OCI-LY1 (cell line): ENCODE measurements around the gene CHST7.

Source experiments
- H2AFZ ChIP-seq: fragments of 200-600 bp; sonication (generic), shearing (Covaris generic); 2 replicates; pipeline ENCODE4 v1.6.0; 2014; ENCODE audit warnings: antibody characterized with exemption, mild to moderate bottlenecking, low read length
- H3F3A ChIP-seq: fragments of 200-600 bp; sonication (generic), shearing (Covaris generic); 2 replicates; pipeline ENCODE4 v1.6.0; 2014; ENCODE audit warnings: mild to moderate bottlenecking, antibody characterized with exemption, low read length, moderate library complexity; ENCODE audit not compliant: insufficient read depth
- H3K27ac ChIP-seq: fragments of 200-600 bp; sonication (generic); 2 replicates; pipeline ENCODE4 v1.5.1; 2014; ENCODE audit warnings: low read length, mixed run types, mild to moderate bottlenecking, low read depth; ENCODE audit not compliant: poor library complexity, severe bottlenecking
- H3K27me3 ChIP-seq: fragments of 200-600 bp; sonication (generic); 2 replicates; pipeline ENCODE4 v1.6.0; 2014; ENCODE audit warnings: antibody characterized with exemption, mild to moderate bottlenecking, low read length, moderate library complexity; ENCODE audit not compliant: insufficient read depth
- H3K36me3 ChIP-seq: fragments of 200-600 bp; sonication (generic); 2 replicates; pipeline ENCODE4 v1.6.1; 2014; ENCODE audit warnings: mild to moderate bottlenecking, antibody characterized with exemption, low read length, moderate library complexity, mixed read lengths; ENCODE audit not compliant: insufficient read depth
- H3K4me1 ChIP-seq: fragments of 200-600 bp; sonication (generic); 2 replicates; pipeline ENCODE4 v1.5.1; 2014; ENCODE audit warnings: mild to moderate bottlenecking, low read length, moderate library complexity; ENCODE audit not compliant: insufficient read depth, severe bottlenecking
- H3K4me2 ChIP-seq: fragments of 200-600 bp; sonication (generic), shearing (Covaris generic); 2 replicates; pipeline ENCODE4 v1.6.1; 2014; ENCODE audit warnings: low read length
- H3K4me3 ChIP-seq: fragments of 200-600 bp; sonication (generic); 2 replicates; pipeline ENCODE4 v1.5.1; 2014; ENCODE audit warnings: low read length, low read depth, mild to moderate bottlenecking, mixed read lengths; ENCODE audit not compliant: poor library complexity, severe bottlenecking
- H3K79me2 ChIP-seq: fragments of 200-600 bp; shearing (Covaris generic); 2 replicates; pipeline ENCODE4 v1.6.1; 2016; ENCODE audit warnings: mixed run types, low read length, mixed read lengths; ENCODE audit not compliant: insufficient read depth
- H3K9ac ChIP-seq: fragments of 200-600 bp; sonication (generic), shearing (Covaris generic); 2 replicates; pipeline ENCODE4 v1.6.1; 2014; ENCODE audit warnings: mild to moderate bottlenecking, low read length, mixed read lengths
- H3K9me2 ChIP-seq: fragments of 200-600 bp; sonication (generic), shearing (Covaris generic); 2 replicates; pipeline ENCODE4 v1.6.1; 2014; ENCODE audit warnings: low read depth, mild to moderate bottlenecking, low read length, mixed read lengths
- H3K9me3 ChIP-seq: fragments of 200-600 bp; shearing (Covaris generic); 2 replicates; pipeline ENCODE4 v1.6.1; 2014; ENCODE audit warnings: low read length, mixed read lengths
- H4K20me1 ChIP-seq: fragments of 200-600 bp; sonication (generic), shearing (Covaris generic); 2 replicates; pipeline ENCODE4 v1.6.0; 2016; ENCODE audit warnings: mild to moderate bottlenecking, low read length; ENCODE audit not compliant: insufficient read depth
- EZH2 ChIP-seq: fragments of 200-600 bp; sonication (generic), shearing (Covaris generic); IDR thresholded peaks from 2 replicates; pipeline ENCODE4 v1.8.0; 2017; ENCODE audit warnings: borderline replicate concordance, mixed run types, mild to moderate bottlenecking, antibody characterized with exemption, low read length, moderate library complexity, mixed read lengths
- TF ChIP-seq, protein P1 (sequence below): fragments of 200-600 bp; sonication (generic), shearing (Covaris generic); IDR thresholded peaks from 2 replicates; pipeline ENCODE4 v1.5.1; 2017; ENCODE audit warnings: mild to moderate bottlenecking, antibody characterized with exemption, low read length, moderate library complexity, mixed read lengths

The CHST7 gene

DNA sequence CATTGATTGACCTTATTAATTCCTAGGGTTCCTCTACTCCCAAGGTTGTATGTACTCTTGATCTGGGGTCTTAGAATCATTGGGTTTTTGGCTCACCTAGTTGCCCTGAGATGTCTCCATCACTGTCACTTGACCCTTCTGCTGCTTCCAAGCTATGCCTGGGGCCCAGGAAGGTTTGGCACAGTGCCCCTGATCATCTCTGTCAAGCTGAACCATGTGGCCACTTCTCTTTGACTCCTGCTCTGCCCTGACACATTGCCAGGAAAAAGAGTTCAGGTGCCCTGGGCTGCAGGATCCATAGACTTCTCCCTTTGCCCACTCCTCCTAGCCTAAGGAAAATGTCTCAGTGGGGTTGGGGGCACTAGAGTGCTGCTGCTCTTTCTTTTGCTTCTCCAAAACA lies 3.9 kb upstream of the CHST7 start:
- no peak overlapping the region for H3K27ac ChIP-seq
- no peaks in the 10 kb centered on the region for H3K36me3 ChIP-seq
- H3K27me3 ChIP-seq, result no peaks in the 10 kb centered on the region
- no peaks in the 10 kb centered on the region for H3F3A ChIP-seq
- no peak overlapping the region for H3K4me2 ChIP-seq
- TF ChIP-seq EZH2, result no peak
- TF ChIP-seq, protein P1, sequence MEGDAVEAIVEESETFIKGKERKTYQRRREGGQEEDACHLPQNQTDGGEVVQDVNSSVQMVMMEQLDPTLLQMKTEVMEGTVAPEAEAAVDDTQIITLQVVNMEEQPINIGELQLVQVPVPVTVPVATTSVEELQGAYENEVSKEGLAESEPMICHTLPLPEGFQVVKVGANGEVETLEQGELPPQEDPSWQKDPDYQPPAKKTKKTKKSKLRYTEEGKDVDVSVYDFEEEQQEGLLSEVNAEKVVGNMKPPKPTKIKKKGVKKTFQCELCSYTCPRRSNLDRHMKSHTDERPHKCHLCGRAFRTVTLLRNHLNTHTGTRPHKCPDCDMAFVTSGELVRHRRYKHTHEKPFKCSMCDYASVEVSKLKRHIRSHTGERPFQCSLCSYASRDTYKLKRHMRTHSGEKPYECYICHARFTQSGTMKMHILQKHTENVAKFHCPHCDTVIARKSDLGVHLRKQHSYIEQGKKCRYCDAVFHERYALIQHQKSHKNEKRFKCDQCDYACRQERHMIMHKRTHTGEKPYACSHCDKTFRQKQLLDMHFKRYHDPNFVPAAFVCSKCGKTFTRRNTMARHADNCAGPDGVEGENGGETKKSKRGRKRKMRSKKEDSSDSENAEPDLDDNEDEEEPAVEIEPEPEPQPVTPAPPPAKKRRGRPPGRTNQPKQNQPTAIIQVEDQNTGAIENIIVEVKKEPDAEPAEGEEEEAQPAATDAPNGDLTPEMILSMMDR, result no peak
- H3K4me3 ChIP-seq, result no peak overlapping the region
- no peak overlapping the region for H2AFZ ChIP-seq
- H4K20me1 ChIP-seq, result no peaks in the 10 kb centered on the region
- H3K9me2 ChIP-seq, result no peaks in the 10 kb centered on the region
- H3K9ac ChIP-seq, result no peak overlapping the region
- H3K79me2 ChIP-seq, result no peaks in the 10 kb centered on the region
- H3K9me3 ChIP-seq, result no peaks in the 10 kb centered on the region
- H3K4me1 ChIP-seq, result peaks cover 23% of the 10 kb centered on the region

DNA sequence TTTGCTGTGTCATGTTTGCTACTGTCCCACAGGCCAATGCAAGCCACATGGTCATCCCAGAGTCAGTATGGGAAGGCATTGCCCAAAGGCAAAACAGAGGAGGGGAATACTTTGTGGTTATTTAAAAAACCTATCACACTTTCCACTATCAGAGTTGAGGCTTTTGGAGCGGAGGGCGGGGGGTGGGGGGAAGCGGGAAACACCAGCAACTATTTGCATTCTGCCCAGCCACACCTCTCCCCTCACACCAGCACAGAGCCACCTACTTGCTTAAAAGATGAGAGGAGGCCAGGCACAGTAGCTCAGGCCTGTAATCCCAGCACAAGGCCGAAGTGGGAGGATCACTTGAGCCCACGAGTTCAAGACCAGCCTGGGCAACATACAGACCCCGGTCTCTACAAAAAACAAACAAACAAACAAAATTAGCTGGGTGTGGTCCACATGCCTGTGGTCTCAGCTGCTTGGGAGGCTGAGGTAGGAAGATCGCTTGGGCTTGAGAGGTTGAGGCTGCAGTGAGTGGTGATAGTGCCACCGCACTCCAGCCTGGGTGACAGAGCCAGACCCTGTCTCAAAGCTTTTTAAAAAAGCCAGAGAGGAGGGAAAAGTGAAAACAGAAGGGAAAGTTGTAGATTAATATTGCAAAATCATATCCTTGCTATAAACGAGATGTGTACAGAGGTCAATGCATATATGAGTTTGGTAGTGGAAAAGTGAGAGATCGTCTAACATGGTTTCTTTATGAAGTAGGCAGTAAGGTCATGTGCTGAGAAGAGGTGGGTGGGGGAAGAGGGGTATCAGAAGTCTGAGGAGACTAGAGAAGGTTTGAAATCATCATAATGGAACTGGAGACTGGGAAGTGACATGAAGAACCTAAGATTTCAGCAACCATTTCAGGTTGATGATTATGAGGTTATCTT lies 1.9 kb upstream of the CHST7 start:
- H3K4me2 ChIP-seq, result no peak overlapping the region
- H3K9ac ChIP-seq, result no peak overlapping the region
- no peaks in the 10 kb centered on the region for H3F3A ChIP-seq
- no peak overlapping the region for H2AFZ ChIP-seq
- H3K36me3 ChIP-seq, result no peaks in the 10 kb centered on the region
- H3K9me2 ChIP-seq, result no peaks in the 10 kb centered on the region
- H3K9me3 ChIP-seq, result no peaks in the 10 kb centered on the region
- peaks cover 39% of the 10 kb centered on the region for H3K4me1 ChIP-seq
- H3K4me3 ChIP-seq, result no peak overlapping the region
- H3K27me3 ChIP-seq, result no peaks in the 10 kb centered on the region
- H3K27ac ChIP-seq, result no peak overlapping the region
- H4K20me1 ChIP-seq, result no peaks in the 10 kb centered on the region
- no peak for TF ChIP-seq EZH2
- TF ChIP-seq, protein P1, result no peak
- H3K79me2 ChIP-seq, result no peaks in the 10 kb centered on the region

DNA sequence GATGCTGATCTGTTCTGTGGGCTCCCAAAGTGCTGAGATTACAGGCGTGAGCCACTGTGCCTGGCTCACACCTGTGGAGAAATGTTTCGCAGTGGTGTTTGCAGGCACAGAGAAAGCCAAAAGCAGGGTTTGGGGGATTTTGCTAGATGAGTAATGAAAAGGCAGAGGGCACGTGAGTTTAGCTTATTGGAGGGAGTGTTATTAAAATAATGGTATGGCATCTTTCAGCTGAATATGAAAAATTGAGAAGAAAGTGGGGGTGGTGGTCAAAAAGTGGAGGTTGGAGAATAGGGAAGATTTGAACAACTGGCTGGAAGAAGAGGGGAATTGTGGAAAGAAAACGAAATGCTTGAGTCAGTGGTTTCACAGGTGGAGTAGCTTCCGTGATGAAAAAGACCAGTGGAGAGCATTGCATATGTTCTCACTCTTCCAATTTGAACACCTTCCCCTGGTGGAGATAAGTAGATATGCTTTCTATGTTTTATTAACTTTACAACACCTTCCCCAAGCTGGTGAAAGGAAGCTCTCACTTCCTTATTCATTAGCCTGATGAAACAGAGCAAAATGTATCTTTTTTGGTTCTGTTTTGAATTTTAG lies 1.1 kb upstream of the CHST7 start:
- H3K27me3 ChIP-seq, result no peaks in the 10 kb centered on the region
- H3K79me2 ChIP-seq, result peaks cover 3% of the 10 kb centered on the region; the same call in 1 of the 2 replicates
- H2AFZ ChIP-seq, result no peak overlapping the region
- peaks cover 46% of the 10 kb centered on the region for H3K4me1 ChIP-seq
- H3K4me3 ChIP-seq, result no peak overlapping the region
- no peaks in the 10 kb centered on the region for H4K20me1 ChIP-seq
- H3K36me3 ChIP-seq, result no peaks in the 10 kb centered on the region; the same call in 1 of the 2 replicates
- no peaks in the 10 kb centered on the region for H3K9me2 ChIP-seq
- peak overlapping the region; percentile 44 for H3K27ac ChIP-seq
- H3K4me2 ChIP-seq, result peak overlapping the region; percentile 83
- TF ChIP-seq, protein P1, result no peak
- TF ChIP-seq EZH2, result no peak
- H3K9me3 ChIP-seq, result no peaks in the 10 kb centered on the region
- no peak overlapping the region for H3K9ac ChIP-seq
- H3F3A ChIP-seq, result no peaks in the 10 kb centered on the region
